Astrocyte of the spinal cord (primary cell): Measurements from ENCODE around the gene DTNB.

Experiments
- DNase-seq: peaks from one replicate; pipeline ENCODE4 v3.0.0; 2011; ENCODE audit warnings: low read depth, low spot score
- H3K4me3 ChIP-seq: 2 replicates; pipeline ENCODE4 v1.5.1; 2011; ENCODE audit warnings: low read depth, mild to moderate bottlenecking, low read length, moderate library complexity
- in situ Hi-C: cut with HindIII; loops from 2 replicates; pipeline ENCODE4 v1.10.0; 2017; ENCODE audit warnings: low sequenced_read_pairs
- TF ChIP-seq, protein P1 (sequence below): IDR thresholded peaks from 2 replicates; pipeline ENCODE4 v1.5.1; 2012; ENCODE audit warnings: low read depth, mild to moderate bottlenecking, low read length, inconsistent platforms

The DTNB gene

GRCh38 chr2:25421289-25421688 is 252.1 kb downstream of the DTNB start:
- in situ Hi-C loops = no loop called here
- no peak for DNase-seq
- H3K4me3 ChIP-seq = no peak overlapping the region
- TF ChIP-seq, protein P1, sequence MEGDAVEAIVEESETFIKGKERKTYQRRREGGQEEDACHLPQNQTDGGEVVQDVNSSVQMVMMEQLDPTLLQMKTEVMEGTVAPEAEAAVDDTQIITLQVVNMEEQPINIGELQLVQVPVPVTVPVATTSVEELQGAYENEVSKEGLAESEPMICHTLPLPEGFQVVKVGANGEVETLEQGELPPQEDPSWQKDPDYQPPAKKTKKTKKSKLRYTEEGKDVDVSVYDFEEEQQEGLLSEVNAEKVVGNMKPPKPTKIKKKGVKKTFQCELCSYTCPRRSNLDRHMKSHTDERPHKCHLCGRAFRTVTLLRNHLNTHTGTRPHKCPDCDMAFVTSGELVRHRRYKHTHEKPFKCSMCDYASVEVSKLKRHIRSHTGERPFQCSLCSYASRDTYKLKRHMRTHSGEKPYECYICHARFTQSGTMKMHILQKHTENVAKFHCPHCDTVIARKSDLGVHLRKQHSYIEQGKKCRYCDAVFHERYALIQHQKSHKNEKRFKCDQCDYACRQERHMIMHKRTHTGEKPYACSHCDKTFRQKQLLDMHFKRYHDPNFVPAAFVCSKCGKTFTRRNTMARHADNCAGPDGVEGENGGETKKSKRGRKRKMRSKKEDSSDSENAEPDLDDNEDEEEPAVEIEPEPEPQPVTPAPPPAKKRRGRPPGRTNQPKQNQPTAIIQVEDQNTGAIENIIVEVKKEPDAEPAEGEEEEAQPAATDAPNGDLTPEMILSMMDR = no peak

GRCh38 chr2:25420820-25421237 is 252.5 kb downstream of the DTNB start:
- in situ Hi-C loops = no loop called here
- DNase-seq = no peak
- H3K4me3 ChIP-seq = no peak overlapping the region
- TF ChIP-seq, protein P1 = no peak

DNA sequence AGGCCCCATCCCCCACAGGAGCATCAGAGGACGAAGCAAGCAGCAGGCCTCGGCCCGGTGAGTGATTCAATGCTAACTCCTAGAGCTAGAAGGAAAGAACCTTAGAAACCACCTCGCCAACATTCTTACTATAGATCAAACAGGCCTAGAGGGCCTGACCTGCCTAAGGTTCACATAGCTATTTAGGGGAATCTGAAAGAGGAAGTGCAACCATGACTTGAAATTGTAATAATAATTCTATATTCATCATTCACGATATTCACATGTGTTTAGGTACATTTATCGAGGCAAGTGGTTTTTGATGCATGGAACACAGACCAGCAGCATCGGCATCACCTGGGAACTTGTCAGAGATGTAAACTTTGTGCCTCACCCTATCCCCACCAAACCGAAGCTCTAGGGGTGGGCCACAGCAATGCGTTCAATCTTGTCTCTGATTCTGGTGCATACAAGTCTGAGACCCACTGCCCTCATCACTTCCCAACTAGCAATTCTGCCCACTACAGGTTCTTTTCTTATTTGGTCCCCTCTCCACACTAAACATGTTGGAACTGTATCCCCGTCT is 253.6 kb downstream of the DTNB start:
- in situ Hi-C loops = no loop called here
- TF ChIP-seq, protein P1 = no peak
- no peak overlapping the region for H3K4me3 ChIP-seq
- DNase-seq = no peak

GRCh38 chr2:25418944-25419677 is 254.3 kb downstream of the DTNB start:
- no peak overlapping the region for H3K4me3 ChIP-seq
- DNase-seq = no peak
- TF ChIP-seq, protein P1 = no peak
- in situ Hi-C loops = no loop called here

DNA sequence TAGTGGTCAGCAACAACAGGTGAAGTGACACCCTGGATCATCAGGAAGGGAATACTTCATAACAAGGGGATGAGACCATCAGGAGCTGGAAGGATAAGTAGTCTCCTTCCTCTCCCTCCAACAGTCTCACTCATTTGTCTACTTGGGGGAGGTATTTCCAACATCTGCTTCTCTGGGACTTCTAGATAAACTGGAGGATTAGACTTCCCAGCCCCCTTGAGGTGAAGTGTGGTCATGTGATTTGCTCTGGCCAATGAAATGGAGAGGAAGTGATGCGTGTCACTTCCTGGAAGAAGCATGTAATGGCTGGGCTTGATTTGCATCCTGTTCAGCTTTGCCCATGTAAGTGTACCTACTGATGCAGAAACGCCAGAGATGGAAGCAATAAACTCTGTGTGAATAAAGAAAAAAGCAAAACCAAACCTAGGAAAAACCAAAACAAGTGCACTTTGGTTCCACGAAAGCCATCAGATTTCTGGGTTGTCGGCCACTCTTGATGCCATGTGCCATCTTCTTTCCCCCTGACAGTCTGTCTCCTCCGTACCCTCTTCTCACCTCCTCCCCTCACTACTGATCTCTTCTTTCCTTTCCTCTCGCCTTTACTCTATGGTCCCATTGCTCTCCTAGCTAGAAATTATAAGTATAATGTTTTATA is 255.5 kb downstream of the DTNB start:
- in situ Hi-C loops = no loop called here
- DNase-seq = no peak
- TF ChIP-seq, protein P1 = no peak
- H3K4me3 ChIP-seq = no peak overlapping the region

GRCh38 chr2:25416674-25417073 is 256.7 kb downstream of the DTNB start:
- DNase-seq = no peak
- in situ Hi-C loops = no loop called here
- no peak overlapping the region for H3K4me3 ChIP-seq
- TF ChIP-seq, protein P1 = no peak
